Glomerular visceral epithelial cell (primary cell): ENCODE results near the gene MBNL1.

Experiments used
- DNase-seq: peaks from one replicate; pipeline ENCODE4 v3.0.0-alpha.2; 2016; ENCODE audit errors: extremely low spot score

MBNL1 gene

GRCh38 chr3:152447511-152447910, 178.8 kb downstream of the MBNL1 start:
- DNase-seq, result no peak

- DNase-seq, result no peak
Measured at GRCh38 chr3:152448091-152448490, 179.4 kb downstream of the MBNL1 start.

- peak; percentile 32 for DNase-seq
Measured at GRCh38 chr3:152452318-152452717, 183.6 kb downstream of the MBNL1 start.

- DNase-seq, result no peak
Measured at GRCh38 chr3:152454076-152454875, 185.5 kb downstream of the MBNL1 start.

GRCh38 chr3:152455989-152456388, 187.3 kb downstream of the MBNL1 start:
- DNase-seq, result no peak

GRCh38 chr3:152457500-152458375, 189.0 kb downstream of the MBNL1 start:
- DNase-seq, result no peak

GRCh38 chr3:152458376-152459117, 189.8 kb downstream of the MBNL1 start:
- no peak for DNase-seq

GRCh38 chr3:152459118-152459515, 190.4 kb downstream of the MBNL1 start:
- no peak for DNase-seq

GRCh38 chr3:152459572-152459971, 190.8 kb downstream of the MBNL1 start:
- DNase-seq, result no peak

- DNase-seq, result no peak
Measured at GRCh38 chr3:152460936-152461335, 192.2 kb downstream of the MBNL1 start.

- DNase-seq, result no peak
Measured at GRCh38 chr3:152461460-152461859, 192.7 kb downstream of the MBNL1 start.

GRCh38 chr3:152466784-152467183, 198.1 kb downstream of the MBNL1 start:
- DNase-seq, result no peak

GRCh38 chr3:152469248-152470025, 200.7 kb downstream of the MBNL1 start:
- no peak for DNase-seq

GRCh38 chr3:152470095-152470494, 201.4 kb downstream of the MBNL1 start:
- no peak for DNase-seq

- no peak for DNase-seq
Measured at GRCh38 chr3:152470893-152471292, 202.2 kb downstream of the MBNL1 start.

GRCh38 chr3:152471814-152472671, 203.3 kb downstream of the MBNL1 start:
- peak; percentile 12 for DNase-seq

GRCh38 chr3:152472672-152472954, 203.9 kb downstream of the MBNL1 start:
- no peak for DNase-seq

- DNase-seq, result peak; percentile 27
Measured at GRCh38 chr3:152474585-152474984, 205.9 kb downstream of the MBNL1 start.

- no peak for DNase-seq
Measured at GRCh38 chr3:152477422-152477821, 208.7 kb downstream of the MBNL1 start.

GRCh38 chr3:152480282-152480953, 211.7 kb downstream of the MBNL1 start:
- no peak for DNase-seq
